GM21360 (cell line): ENCODE measurements around the gene MKLN1.

Source experiments
- ATAC-seq: cut with Tn5 transposase; IDR thresholded peaks from one replicate; pipeline ENCODE4 v1.9.1; 2021; ENCODE audit warnings: mild to moderate bottlenecking, moderate library complexity; ENCODE audit not compliant: unreplicated experiment

The MKLN1 gene

GRCh38 chr7:131346885-131347592, 19.4 kb downstream of the MKLN1 start:
- no peak for ATAC-seq

- no peak for ATAC-seq
Measured at GRCh38 chr7:131352032-131352431, 24.4 kb downstream of the MKLN1 start.

DNA sequence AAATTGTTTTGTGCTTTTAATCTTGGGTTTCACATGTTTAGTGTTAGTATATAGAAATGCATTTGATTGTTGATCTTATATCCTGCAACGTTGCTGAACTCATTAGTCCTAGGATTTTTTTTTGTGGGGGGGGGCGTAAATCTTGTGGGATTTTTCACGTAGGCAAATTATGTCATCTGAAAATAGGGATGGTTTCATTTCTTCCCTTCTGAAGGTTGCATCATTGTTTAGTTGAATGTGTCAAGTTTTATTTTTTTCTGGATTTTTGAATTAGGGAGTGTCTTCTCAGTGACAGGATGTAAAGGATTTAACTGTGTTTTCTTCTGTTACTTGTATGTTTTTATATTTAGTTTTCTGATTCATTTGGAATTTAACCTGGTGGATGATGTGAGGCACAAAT, 26.7 kb downstream of the MKLN1 start:
- ATAC-seq: no peak

- no peak for ATAC-seq
Measured at GRCh38 chr7:131355917-131356777, 28.5 kb downstream of the MKLN1 start.

- no peak for ATAC-seq
Measured at GRCh38 chr7:131357282-131357880, 29.7 kb downstream of the MKLN1 start.

DNA sequence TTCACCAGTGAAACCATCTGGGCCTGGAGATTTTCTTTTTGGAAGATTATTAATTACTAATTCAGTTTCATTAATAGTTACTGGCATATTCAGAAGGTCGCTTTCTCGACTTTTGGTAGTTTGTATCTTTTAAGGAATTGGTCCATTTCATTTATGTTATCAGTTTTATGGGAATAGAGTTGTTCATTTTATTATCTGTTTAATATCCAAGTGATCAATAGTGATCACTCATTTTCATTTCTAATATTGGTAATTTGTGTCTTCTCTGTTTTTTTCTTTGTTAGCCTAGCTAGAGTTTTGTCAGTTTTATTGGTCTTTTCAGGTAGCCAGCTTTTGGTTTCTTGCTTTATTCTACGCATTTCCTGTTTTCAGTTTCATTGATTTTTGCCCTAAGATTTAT, 31.0 kb downstream of the MKLN1 start:
- no peak for ATAC-seq

GRCh38 chr7:131359136-131359776, 31.6 kb downstream of the MKLN1 start:
- no peak for ATAC-seq

GRCh38 chr7:131363719-131364118, 36.0 kb downstream of the MKLN1 start:
- ATAC-seq: no peak

GRCh38 chr7:131364767-131365344, 37.2 kb downstream of the MKLN1 start:
- ATAC-seq: no peak

- no peak for ATAC-seq
Measured at GRCh38 chr7:131365838-131366237, 38.2 kb downstream of the MKLN1 start.

- no peak for ATAC-seq
Measured at GRCh38 chr7:131369354-131369753, 41.7 kb downstream of the MKLN1 start.

- no peak for ATAC-seq
Measured at GRCh38 chr7:131370523-131370968, 42.9 kb downstream of the MKLN1 start.

- ATAC-seq: no peak
Measured at GRCh38 chr7:131371411-131371810, 43.7 kb downstream of the MKLN1 start.

GRCh38 chr7:131372554-131372953, 44.9 kb downstream of the MKLN1 start:
- no peak for ATAC-seq

DNA sequence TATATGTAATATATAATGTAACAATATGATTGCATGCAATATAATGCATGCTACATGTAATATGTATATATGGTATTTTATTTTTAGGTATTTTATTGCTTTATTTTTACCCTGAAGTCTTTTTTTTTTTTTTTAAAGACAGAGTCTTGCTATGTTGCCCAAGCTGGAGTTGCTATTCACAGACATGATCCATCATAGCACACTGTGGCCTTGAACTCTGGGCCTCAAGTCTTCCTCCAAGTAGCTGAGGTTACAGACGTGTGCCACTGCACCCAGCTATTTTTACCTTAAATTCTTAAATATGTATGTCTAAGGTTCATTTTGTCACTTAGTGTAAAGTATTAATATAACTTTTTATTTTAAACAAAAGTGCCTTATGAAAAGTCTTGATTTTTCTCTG, 47.1 kb downstream of the MKLN1 start:
- ATAC-seq: no peak

GRCh38 chr7:131381069-131381838, 53.6 kb downstream of the MKLN1 start:
- ATAC-seq: no peak

GRCh38 chr7:131383417-131384285, 56.0 kb downstream of the MKLN1 start:
- no peak for ATAC-seq

DNA sequence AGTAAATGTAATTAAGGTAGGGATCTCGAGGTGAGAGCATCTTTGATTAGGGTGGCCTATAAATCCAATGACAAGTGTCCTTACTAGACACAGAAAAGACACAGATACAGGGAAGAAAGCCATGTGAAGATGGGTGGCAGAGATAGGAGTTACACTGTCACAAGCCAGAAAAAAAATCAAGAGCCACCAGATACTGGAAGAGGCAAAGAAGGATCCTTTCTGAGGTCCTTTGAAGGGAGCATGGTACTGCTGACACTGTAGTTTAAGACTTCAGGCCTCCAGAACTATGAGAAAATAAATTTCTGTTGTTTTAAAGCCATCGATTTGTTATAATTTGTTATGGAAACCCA, 56.6 kb downstream of the MKLN1 start:
- ATAC-seq: no peak

- ATAC-seq: no peak
Measured at GRCh38 chr7:131385039-131385605, 57.4 kb downstream of the MKLN1 start.
